Keratinocyte (primary cell): ENCODE data around the gene SYVN1. TPM values are rescaled to one million over a fixed set of nuclear protein-coding genes. Genes with fewer than 3 reads are reported as not detected.

ENCODE experiments used
- DNase-seq: peaks from one replicate; pipeline ENCODE4 v3.0.0-alpha.2; 2011; ENCODE audit warnings: low read depth, missing footprints, low spot score
- FAIRE-seq: peaks from 2 replicates; lab custom pipeline; 2011; peaks lifted over from hg19 to GRCh38; lab: Jason Lieb, UNC
- H2AFZ ChIP-seq: 2 replicates; pipeline ENCODE4 v1.6.0; 2012; ENCODE audit warnings: low read length, control low read depth, inconsistent platforms; ENCODE audit not compliant: control insufficient read depth
- H3K27ac ChIP-seq: 2 replicates; pipeline ENCODE4 v1.5.1; 2011; ENCODE audit warnings: low read length; ENCODE audit not compliant: control insufficient read depth, insufficient read depth
- H3K27me3 ChIP-seq: 3 replicates; pipeline ENCODE4 v1.6.0; 2011; ENCODE audit warnings: low read length; ENCODE audit not compliant: control insufficient read depth, insufficient read depth; ENCODE audit errors: extremely low read depth
- H3K36me3 ChIP-seq, 2 experiments: 2 replicates in 1 of 2; 3 replicates in 1 of 2; pipeline ENCODE4 v1.5.1; 2011; ENCODE audit warnings: low read length in 2 of 2, mild to moderate bottlenecking in 1 of 2; ENCODE audit not compliant: control insufficient read depth in 2 of 2, insufficient read depth in 2 of 2; ENCODE audit errors: extremely low read depth in 1 of 2
- H3K4me1 ChIP-seq: 3 replicates; pipeline ENCODE4 v1.5.1; 2011; ENCODE audit warnings: low read length; ENCODE audit not compliant: control insufficient read depth, insufficient read depth; ENCODE audit errors: extremely low read depth
- H3K4me2 ChIP-seq: 3 replicates; pipeline ENCODE4 v1.6.0; 2011; ENCODE audit warnings: low read depth, low read length; ENCODE audit not compliant: control insufficient read depth, insufficient read depth; ENCODE audit errors: extremely low read depth
- H3K4me3 ChIP-seq, 3 experiments: fragments of 200-600 bp in 1 of 3; sonication (generic) in 1 of 3; 2 replicates in 2 of 3; 3 replicates in 1 of 3; pipeline ENCODE4 v1.5.1; 2011 to 2016; ENCODE audit warnings: low read length in 3 of 3, mild to moderate bottlenecking in 3 of 3, control low read depth in 2 of 3, inconsistent platforms in 1 of 3, low read depth in 1 of 3, mixed read lengths in 1 of 3, mixed run types in 1 of 3, moderate library complexity in 1 of 3; ENCODE audit not compliant: control insufficient read depth in 2 of 3, insufficient read depth in 2 of 3; ENCODE audit errors: extremely low read depth in 1 of 3
- H3K79me2 ChIP-seq: 2 replicates; pipeline ENCODE4 v1.6.0; 2012; ENCODE audit warnings: low read length; ENCODE audit not compliant: control insufficient read depth, insufficient read depth
- H3K9ac ChIP-seq: 3 replicates; pipeline ENCODE4 v1.6.0; 2011; ENCODE audit warnings: low read length; ENCODE audit not compliant: control insufficient read depth, insufficient read depth; ENCODE audit errors: extremely low read depth
- H3K9me1 ChIP-seq: 3 replicates; pipeline ENCODE4 v1.6.0; 2011; ENCODE audit warnings: low read length; ENCODE audit not compliant: control insufficient read depth, insufficient read depth; ENCODE audit errors: extremely low read depth
- H3K9me3 ChIP-seq: 2 replicates; pipeline ENCODE4 v1.5.1; 2012; ENCODE audit warnings: low read depth, low read length; ENCODE audit not compliant: control insufficient read depth
- H4K20me1 ChIP-seq: 3 replicates; pipeline ENCODE4 v1.6.0; 2011; ENCODE audit warnings: low read length; ENCODE audit not compliant: control insufficient read depth, insufficient read depth; ENCODE audit errors: extremely low read depth
- CTCF ChIP-seq, 3 experiments: IDR thresholded peaks in 1 of 3; conservative IDR thresholded peaks in 1 of 3; optimal IDR thresholded peaks in 1 of 3; 2 replicates in 2 of 3; 3 replicates in 1 of 3; pipeline versions ENCODE3 to v1.5.1; 2011; ENCODE audit warnings: low read length in 3 of 3, mild to moderate bottlenecking in 3 of 3, moderate library complexity in 2 of 3, control low read depth in 1 of 3, inconsistent platforms in 1 of 3; ENCODE audit not compliant: insufficient read depth in 2 of 3; ENCODE audit errors: extremely low read depth in 1 of 3
- EZH2 ChIP-seq: IDR thresholded peaks from one replicate; pipeline ENCODE4 v1.6.1; 2012; ENCODE audit warnings: inconsistent platforms, mild to moderate bottlenecking, low read length, moderate library complexity
- dilution Hi-C: fragments of 300-500 bp; cut with MboI; formaldehyde crosslinking; loops from one replicate; pipeline ENCODE4 v1.7.0; 2020; ENCODE audit warnings: low sequenced_read_pairs; ENCODE audit not compliant: extremely low pct_ligation_motif_present
- polyA minus RNA-seq, 3 experiments: library from RNA; depleted of rRNA, polyadenylated mRNA; stranded (reverse); fragments of >200 nt; gene quantifications; 1 replicate in 1 of 3; 2 replicates in 1 of 3; 3 replicates in 1 of 3; pipeline ENCODE4 v1.2.3, GENCODE V29; 2011
- polyA plus RNA-seq, 5 experiments: library from polyadenylated mRNA; depleted of rRNA in 3 of 5; stranded (reverse) in 3 of 5; stranded (forward) in 1 of 5; unstranded in 1 of 5; fragments of >200 nt; gene quantifications; 1 replicate in 1 of 5; 2 replicates in 3 of 5; 3 replicates in 1 of 5; pipeline versions ENCODE4 v1.2.1 to v1.2.3, GENCODE V29; 2011 to 2012; ENCODE audit warnings: missing spikeins in 2 of 5, low read depth in 1 of 5, low replicate concordance in 1 of 5

SYVN1 gene
- polyA plus RNA-seq (10.0 to 25.4 TPM (median 10.8 TPM) in 3 replicates), polyA minus RNA-seq (49.9 to 172 TPM (median 57.6 TPM) in 3 replicates)
- polyA plus RNA-seq (2011; ENCODE audit: low read depth) = 3.9 TPM
- 10.7 and 14.1 TPM in 2 replicates for polyA plus RNA-seq (2011; cell fraction: cytosol; rRNA removed)
- 100 and 132 TPM in 2 replicates for polyA plus RNA-seq (2011; cell fraction: nucleus; rRNA removed)
- 23.3 and 29.0 TPM in 2 replicates for polyA plus RNA-seq (2012; ENCODE audit: low replicate concordance)
- 28.6 TPM for polyA minus RNA-seq (2011; cell fraction: cytosol; rRNA and poly(A)+ RNA removed)
- polyA minus RNA-seq (2011; cell fraction: nucleus; rRNA and poly(A)+ RNA removed) = 49.6 and 75.6 TPM in 2 replicates

DNA sequence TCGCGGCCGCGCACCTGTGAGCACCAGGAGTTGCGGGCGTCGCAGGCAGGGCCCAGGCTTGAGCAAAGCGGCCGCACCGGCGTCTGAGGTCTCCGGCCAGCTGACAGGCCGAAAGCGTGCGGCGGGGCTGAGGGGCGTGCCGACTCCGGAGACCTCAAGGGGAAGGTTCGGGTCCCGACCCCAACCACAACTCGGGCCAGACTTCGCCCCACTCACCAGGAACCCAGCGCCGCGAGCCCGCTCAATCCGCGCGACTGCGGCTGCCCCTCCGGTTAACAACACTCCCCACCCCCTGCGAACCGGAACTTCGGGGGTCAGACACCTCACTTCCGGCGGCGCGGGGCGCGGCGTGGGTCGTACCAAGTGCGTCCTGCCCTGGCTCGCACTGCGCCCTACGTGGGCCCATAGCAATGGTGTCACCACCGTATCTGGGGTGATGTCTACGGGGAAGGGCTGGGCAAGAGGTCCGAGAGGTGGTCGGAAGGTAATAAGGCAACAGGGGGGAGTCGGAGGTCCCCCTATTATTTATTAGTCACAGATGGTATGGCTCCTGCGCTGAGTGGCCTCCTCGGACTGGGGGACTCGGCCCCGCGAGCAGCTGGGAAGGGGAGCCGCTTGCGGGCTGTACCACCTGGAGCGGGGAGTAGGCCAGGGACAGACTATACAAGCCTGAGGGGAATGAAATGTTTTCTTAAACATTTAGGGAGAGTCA, at the start of gene SYVN1:
Gene SYVN1, minus strand, starts transcription at position 280 of the 712 bp plus-strand sequence. CDS start 918 bp downstream, outside the sequence.
- Histone ChIP-seq H4K20me1 (peaks cover 8% of the 10 kb centered on the region), H3K9me3 (no peaks in the 10 kb centered on the region), H3K27ac (peak within 1 kb of the TSS; percentile 100), H3K4me3 (peak within 1 kb of the TSS; percentile 82 to 97 (median 90)), H3K9ac (peak within 1 kb of the TSS; percentile 100), H3K27me3 (no peaks in the 10 kb centered on the region), H3K9me1 (no peaks in the 10 kb centered on the region), H2AFZ (peak within 1 kb of the TSS; percentile 96), H3K79me2 (peaks cover 32% of the 10 kb centered on the region), H3K36me3 (peaks cover 26 to 35% of the 10 kb centered on the region in 2 experiments), H3K4me2 (peak within 1 kb of the TSS; percentile 99), H3K4me1 (peaks cover 20% of the 10 kb centered on the region)
- TF ChIP-seq CTCF (optimal IDR thresholded peaks at IDR 0.05 in 1 of 3, IDR thresholded peaks at IDR 0.05 in 1 of 3, conservative IDR thresholded peaks at IDR 0.05 in 1 of 3; ENCODE audit: extremely low read depth in 1 of 3, insufficient read depth in 2 of 3, low read length in 3 of 3) (no peak), EZH2 (no peak)
- DNase-seq (peak; percentile 58), FAIRE-seq (no peak)
- dilution Hi-C loops = no loop called here

GRCh38 chr11:65183201-65183891, 49.0 kb upstream of the SYVN1 start:
- H3K4me2 ChIP-seq = peak overlapping the region; percentile 82
- H3K36me3 ChIP-seq = peaks cover 27 to 44% of the 10 kb centered on the region in 2 experiments
- DNase-seq = peak; percentile 50
- H3K4me1 ChIP-seq = peaks cover 24% of the 10 kb centered on the region
- H4K20me1 ChIP-seq = peaks cover 16% of the 10 kb centered on the region
- peak; percentile 20 for FAIRE-seq
- peak overlapping the region; percentile 91 for H3K9ac ChIP-seq
- H3K4me3 ChIP-seq = peak overlapping the region; percentile 78 to 83 (median 83)
- no peaks in the 10 kb centered on the region for H3K9me1 ChIP-seq
- H3K27ac ChIP-seq = peak overlapping the region; percentile 85
- no peak overlapping the region for H2AFZ ChIP-seq
- dilution Hi-C loops = no loop called here
- H3K79me2 ChIP-seq = peaks cover 72% of the 10 kb centered on the region
- H3K9me3 ChIP-seq = no peaks in the 10 kb centered on the region
- no peaks in the 10 kb centered on the region for H3K27me3 ChIP-seq
- TF ChIP-seq CTCF (optimal IDR thresholded peaks at IDR 0.05 in 1 of 3, IDR thresholded peaks at IDR 0.05 in 1 of 3, conservative IDR thresholded peaks at IDR 0.05 in 1 of 3; ENCODE audit: extremely low read depth in 1 of 3, insufficient read depth in 2 of 3, low read length in 3 of 3) = no peak
- no peak for TF ChIP-seq EZH2
